GM18867 (cell line): Measurements from ENCODE around the gene KCNIP4.
A peak's percentile ranks its signal among the peaks of the same experiment; 100 is the strongest.

Experiments
- ATAC-seq: cut with Tn5 transposase; IDR thresholded peaks from one replicate; pipeline ENCODE4 v1.9.1; 2021; ENCODE audit warnings: mild to moderate bottlenecking, moderate library complexity; ENCODE audit not compliant: unreplicated experiment

The KCNIP4 gene

GRCh38 chr4:21605006-21605405 is 343.6 kb downstream of the KCNIP4 start:
- ATAC-seq: no peak

DNA sequence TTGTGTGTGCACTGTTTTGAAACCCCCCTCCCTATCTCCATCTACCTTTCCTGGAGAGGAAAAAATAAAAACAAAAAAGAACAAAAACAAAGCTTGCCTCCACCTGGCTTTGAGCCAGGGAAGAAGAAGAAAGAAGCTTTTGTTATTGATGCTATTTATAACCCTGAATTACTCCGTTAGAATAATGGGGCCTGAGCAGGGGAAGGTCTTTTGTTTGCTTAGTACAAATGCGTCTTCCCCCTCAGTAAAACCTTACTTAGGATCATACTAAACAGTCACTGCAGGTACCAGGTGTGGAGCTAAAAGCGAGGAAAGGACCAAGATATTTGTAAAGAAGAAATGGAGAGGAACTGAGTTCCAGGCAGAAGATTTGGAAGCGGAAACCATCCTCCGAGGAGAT is 352.1 kb downstream of the KCNIP4 start:
- ATAC-seq: no peak

DNA sequence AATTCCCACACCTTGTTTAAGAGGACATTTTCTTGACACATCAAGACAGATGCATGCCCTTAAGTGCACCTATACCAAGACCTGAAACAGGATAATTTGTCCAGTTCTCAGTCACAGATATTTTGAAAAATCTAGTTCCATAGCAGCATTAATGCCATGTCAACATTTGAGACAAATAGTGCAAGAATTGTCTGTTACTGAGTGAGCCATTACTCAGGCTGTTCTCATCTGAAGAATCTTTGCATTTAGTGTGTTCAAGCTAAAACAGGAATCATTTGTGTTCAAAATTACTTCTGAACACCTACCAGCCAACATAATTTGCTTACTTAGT is 354.9 kb downstream of the KCNIP4 start:
- ATAC-seq: no peak

DNA sequence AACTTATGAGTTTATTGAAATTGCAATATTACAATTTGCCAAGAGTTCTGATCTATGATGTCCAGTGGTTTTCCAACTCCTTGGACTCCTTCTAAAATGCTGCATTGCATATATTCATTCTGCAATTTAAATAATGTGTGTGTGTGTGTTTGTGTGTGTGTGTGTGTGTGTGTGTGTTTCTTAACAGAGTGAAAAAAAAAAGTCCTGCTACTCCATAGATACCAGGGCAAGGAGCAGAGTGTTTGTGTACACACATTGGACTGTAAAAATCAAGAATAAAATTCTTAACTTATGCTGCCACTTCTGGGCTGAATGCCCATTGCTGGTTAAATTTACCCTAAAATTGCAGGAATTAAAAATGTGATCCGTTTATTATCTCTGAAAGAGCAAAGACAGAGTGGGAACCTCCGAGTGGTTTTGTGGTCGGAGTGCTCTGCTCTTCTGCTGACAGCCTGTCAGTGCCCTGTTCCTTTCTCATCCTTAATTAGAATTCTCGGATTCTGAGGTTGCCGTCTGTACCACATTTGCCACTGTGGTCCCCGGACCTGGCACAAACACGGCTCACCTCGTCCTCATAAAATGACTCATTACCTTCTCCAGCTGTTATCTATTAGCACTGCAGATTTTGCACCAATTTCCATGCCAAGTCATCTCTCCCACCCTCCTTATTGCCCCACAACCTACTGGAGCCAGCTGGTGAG is 355.5 kb downstream of the KCNIP4 start:
- no peak for ATAC-seq

DNA sequence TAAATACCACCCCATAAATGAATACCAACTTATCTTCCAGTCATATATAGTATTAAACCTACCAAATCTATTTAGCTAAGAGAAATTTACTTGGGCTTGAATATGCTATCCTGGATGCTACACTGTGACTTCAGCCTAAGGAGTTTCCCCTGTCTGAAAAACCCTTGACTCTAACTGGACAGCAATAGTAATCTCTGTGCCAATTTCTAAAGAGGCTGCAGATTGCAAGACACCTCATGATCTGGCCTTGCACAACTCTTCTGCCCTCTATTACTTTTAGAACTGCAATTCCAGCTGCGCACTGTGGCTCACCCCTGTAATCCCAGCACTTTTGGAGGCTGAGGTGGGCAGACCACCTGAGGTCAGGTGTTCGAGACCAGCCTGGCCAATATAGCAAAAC is 371.5 kb downstream of the KCNIP4 start:
- ATAC-seq: no peak

DNA sequence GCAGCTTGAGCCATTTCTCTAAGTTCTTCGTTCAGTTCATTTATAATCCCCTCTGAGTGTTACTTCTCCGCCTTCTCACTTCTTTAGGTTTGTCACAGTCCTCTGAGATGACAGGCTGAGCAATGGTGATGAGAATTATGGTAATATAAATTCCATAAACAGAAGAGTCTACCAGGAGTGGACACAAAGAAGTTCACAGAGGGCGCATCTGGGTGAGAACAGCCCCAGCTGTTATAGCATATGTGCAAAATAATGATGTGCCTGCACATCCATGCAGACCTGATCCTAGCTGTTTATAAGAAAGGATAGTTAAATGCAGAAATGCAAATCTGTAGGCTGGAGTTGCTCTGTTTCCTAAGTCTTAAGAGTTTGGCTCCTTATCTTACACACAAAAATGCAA is 377.5 kb downstream of the KCNIP4 start:
- ATAC-seq: no peak

- ATAC-seq: no peak
Measured at GRCh38 chr4:21569638-21570037, 378.9 kb downstream of the KCNIP4 start.

DNA sequence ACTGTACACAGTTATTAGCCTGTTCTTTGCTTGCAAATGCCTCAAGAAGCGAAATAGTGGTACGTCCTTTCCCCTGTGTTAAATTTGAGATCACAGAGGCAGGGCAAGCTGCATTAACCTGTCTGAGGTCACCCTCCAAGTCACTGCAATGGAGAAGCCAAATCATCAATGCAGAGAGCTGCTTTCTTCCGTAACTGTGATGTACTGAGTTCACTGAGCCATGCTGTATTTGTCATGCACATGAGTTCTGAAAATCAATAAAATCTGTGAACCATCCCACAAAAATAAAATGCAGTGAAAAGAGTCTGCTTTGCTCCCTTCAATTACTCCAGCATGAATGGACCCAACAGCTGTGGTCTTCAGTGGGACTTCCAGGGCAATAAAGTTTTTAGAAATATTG is 393.5 kb downstream of the KCNIP4 start:
- no peak for ATAC-seq

- no peak for ATAC-seq
Measured at GRCh38 chr4:21554500-21554899, 394.1 kb downstream of the KCNIP4 start.

DNA sequence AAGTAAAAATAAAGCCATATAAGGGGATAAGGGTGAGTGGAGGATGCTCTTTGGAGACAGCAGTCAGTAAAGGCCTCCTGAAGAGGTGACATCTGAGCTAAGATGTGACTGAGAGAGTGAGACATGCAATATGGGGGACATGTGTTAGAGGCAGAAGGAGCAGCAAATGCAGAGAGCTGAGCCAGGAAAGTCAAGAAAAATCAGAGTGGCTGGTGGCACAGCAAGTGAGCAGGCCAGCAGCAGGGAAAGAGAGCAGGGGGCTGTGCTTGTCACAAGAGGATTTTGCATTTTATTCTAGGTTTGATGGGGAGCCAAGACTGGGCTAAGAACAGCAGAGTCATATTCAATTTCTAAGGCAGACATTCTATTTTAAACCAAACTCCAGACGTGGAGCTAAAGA is 394.5 kb downstream of the KCNIP4 start:
- ATAC-seq: no peak

GRCh38 chr4:21552455-21552854 is 396.1 kb downstream of the KCNIP4 start:
- ATAC-seq: no peak

DNA sequence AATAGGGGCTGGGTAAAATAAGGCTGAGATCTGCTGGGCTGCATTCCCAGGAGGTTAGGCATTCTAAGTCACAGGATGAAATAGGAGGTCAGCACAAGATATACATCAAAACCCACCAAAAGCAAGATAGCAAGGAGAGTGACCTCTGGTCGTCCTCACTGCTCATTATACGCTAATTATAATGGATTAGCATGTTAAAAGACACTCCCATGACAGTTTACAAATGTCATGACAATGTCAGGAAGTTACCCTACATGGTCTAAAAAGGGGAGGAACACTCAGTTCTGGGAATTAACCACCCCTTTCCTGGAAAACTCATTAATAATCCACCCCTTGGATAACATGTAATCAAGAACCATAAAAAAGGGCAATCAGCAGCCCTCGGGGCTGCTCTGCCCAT is 403.6 kb downstream of the KCNIP4 start:
- ATAC-seq: no peak

DNA sequence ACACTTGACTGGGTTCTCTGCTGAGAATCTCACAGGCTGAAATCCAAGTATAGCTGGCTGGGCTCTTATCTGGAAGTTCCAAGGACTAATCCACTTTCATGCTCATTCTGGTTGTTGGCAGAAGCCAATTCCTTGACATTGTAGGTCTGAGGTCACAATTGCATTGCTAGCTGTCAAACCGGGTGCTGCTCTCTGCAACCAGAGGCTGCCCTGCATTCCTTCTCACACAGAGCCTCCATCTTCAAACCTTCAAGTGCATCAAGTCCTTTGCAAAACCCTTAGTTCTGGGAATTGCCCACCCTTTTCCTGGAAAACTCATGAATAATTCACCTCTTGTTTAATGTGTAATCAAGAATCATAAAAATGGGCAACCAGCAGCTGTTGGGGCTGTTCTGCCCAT is 404.2 kb downstream of the KCNIP4 start:
- no peak for ATAC-seq

DNA sequence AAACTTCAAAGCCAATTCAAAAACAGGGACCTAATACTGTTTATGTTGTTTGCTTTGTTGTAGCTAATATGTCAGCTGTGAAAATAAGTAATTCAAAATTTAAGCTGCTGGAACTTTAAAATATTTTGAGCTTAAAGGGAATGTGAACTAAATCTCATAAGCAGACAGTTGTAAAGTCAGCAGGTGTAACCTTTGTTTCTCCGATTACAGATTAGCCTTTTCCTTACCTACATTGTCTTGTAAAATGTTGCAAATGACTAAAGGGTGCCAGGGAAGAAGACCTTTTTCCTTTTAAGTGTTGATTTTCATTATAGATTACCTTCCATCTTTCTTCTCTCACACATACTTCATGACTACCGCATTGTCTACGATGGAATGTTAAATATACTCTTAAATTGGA is 405.1 kb downstream of the KCNIP4 start:
- no peak for ATAC-seq

GRCh38 chr4:21535898-21536297 is 412.7 kb downstream of the KCNIP4 start:
- ATAC-seq: no peak

- no peak for ATAC-seq
Measured at GRCh38 chr4:21531048-21531447, 417.5 kb downstream of the KCNIP4 start.

- no peak for ATAC-seq
Measured at GRCh38 chr4:21529214-21529613, 419.4 kb downstream of the KCNIP4 start.

- ATAC-seq: no peak
Measured at GRCh38 chr4:21522296-21522695, 426.3 kb downstream of the KCNIP4 start.

DNA sequence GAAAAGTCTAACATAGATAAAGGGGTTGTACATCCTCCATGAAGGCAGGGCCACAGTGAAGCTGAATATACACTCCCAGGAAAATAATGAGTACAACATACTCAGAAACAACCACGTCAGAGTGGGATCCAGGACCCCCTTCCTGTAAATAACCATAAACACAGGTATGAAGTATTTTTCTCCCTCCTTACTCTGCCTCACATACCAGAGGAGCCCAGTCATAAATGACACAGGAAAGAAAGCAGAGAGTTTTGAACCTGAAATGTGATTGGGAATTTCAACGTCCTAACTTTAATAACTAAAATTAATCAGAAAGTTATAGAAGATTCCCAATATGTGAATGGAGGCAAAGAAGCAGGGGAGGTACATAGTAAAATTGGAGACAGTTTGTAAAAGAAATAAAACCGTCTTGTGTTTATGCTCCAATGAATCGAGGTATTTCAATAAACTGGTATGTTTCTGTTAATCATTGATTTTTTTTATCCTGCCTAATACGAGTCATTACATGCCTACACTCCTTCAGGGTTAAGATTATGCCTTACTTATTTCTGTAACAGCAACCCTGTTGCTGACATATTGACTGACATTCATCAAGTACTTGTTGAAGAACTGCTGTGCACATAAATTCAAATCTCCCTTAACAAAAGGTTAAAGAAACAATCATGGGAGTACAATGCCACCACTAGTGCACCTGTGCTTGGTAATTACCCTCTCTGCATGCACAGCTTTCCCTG is 431.3 kb downstream of the KCNIP4 start:
- ATAC-seq: no peak

DNA sequence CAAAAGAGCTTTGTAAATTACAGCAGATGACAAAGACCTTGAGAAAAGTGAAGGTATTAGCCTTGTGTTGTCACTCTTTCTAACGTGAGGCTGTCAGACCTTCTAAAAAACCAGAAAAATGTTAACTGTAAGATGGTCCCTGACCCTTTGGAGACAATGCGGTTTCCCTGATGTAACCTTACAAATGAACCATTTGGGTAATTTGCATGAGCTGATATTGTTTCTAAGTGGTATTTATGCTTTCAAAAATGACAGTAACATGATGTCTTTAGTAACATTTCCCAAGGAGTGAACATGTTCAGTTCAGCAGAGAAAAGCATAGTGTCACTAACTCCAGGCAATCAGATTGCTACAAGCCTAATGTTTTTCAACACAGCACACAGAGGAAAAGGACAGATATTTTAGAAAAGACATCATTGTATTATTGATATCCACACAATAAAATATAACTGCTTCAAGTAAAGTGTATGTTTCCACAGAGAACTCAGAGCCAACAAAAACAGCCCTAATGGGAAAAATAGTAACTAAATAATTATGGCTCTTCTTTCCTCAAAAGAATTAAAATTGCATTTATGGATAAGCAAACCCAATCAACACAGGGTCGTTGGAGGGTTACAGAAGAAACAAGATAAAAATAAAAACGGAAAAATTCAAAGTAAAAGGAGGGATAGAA is 434.4 kb downstream of the KCNIP4 start:
- no peak for ATAC-seq

- ATAC-seq: no peak
Measured at GRCh38 chr4:21512353-21512752, 436.2 kb downstream of the KCNIP4 start.

DNA sequence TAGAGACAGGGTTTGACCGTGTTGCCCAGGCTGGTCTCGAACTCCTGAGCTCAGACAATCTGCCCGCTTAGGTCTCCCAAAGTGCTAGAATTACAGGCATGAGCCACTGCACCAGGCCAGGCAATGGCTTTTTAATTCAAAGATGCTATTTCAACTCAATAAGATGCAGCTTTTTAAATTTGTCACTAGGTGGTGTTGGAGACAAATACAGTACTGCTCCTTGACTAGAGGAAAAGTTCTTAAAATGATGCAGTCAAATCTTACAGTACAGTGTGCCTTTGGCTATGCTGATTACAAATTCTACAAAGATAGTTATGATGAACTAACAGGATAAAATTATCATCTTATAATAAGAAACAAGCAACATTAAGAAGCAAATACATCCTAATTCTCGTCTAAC is 441.1 kb downstream of the KCNIP4 start:
- ATAC-seq: peak; percentile 39
